Limb (tissue), 2 donors: ENCODE data around the gene MRPS27.

Experiments
- DNase-seq, 2 donors: peaks; one replicate each; pipeline ENCODE4 v3.0.0-alpha.2; 2016; ENCODE audit errors: extremely low spot score in 2 of 2

The MRPS27 gene

DNA sequence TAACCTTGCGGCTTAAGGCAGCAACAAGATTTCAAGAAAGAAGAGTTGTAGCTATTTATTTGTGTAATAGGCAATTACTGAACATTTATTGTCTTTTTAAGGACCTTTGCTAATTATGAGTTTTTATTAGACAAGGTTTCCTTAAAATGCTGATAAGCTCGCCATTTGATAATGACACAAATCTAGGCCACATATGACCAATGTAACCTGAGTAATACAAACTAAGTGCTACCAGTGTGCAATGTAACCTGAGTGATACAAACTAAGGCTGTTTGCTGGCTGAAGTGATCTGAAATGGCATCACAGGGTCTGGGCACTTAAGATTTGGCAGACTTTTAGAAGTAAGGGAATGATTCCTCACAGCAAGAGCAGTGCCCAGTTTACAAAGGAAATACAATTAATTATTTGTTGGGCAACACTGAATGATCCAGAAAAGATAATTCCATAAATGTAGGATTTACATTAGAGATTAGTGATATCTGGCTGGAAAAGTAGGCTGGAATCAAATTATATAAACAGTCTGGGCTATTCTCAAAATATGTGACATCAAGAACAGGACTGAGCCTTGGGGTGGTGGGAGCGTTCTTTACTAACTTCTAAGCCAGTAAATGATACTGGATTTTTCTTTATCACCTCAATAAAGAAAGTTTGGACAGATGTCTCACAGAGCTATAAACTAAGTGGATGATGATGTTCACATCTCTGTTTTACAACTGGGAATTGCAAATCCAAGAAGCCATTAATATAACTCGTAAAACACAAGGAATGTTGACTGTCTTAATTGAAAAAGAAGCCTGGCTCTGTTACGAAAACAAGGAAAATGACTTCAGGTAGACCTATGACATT, 54.8 kb downstream of the MRPS27 start:
- no peak for DNase-seq

DNA sequence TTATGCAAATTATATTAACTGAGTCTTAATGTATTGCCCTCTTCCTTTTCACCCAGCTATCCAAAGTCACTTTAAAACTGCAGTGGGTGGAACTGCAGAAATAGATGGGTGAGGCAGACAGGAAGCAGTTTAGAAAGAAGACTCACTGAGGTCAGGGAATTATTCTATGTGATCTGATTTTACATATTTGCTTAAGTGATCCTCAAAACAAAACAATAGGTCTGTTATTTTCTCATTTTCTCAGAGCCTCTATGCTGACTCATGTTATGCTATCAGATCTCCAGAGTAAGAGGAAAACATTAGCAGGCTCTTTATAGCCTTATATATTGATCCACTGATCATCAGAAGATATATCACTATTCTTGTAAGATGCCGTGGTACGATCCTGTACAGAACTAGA, 63.5 kb downstream of the MRPS27 start:
- no peak for DNase-seq

DNA sequence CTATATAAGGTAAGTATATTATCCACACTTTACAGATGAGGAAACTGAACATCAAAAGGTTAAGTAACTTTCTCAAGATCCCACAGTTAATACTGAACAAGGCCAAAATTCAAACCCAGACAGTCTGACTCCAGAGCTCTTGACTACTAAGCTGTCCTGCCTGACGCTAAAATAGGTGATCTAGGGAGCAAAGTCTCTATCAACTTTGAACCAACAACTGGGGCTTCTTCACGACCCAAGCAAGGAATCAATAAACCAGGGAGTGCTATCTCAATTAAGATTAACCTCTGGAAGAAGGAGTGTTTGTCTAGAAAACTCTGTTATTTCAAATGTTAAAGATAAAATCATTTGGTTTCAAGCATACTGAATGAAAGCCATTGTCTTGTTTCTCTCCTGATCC, 64.4 kb downstream of the MRPS27 start:
- no peak for DNase-seq

DNA sequence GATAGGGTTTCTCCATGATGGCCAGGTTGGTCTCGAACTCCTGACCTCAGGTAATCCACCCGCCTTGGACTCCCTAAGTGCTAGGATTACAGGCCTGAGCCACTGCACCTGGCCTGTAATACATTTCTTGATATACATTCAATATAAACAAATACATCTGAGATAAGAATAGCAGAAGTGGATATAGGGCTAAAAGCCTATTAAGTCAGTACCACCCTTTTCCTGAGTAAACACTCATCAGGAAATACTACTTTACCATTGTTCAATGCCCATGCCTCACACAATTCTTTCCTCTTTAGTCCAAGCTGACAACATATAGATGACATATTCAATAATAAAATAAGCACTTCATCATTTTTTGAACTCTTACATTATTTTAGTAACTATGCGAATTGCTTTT, 64.8 kb downstream of the MRPS27 start:
- no peak for DNase-seq

DNA sequence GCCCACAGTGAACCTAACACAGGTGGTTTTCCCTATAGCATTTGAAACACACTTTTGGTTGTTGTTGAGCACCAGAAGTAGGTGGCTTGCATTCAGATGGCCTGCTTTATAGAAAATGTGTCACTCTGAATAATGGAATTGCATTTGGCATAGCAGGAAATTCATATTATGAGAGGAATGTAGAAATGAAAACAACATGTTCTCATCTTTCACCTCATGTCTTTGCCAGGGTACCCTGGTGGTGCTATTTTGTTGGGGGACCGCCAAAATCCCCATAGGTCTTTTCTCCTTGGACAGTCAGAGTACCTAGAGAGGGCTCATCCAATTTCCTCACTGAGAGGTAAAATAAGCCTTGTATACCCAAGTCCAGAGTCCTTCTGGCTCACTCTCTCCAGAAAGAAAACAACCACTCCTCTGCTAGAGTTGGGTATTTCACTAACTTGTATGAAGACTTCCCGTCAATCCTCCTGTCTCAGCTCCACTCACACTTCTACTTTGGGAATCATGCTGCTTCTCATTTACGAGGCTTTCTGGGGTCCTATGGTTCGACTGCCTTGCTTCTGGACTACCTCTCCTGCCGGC, 67.4 kb downstream of the MRPS27 start:
- DNase-seq, result no peak

DNA sequence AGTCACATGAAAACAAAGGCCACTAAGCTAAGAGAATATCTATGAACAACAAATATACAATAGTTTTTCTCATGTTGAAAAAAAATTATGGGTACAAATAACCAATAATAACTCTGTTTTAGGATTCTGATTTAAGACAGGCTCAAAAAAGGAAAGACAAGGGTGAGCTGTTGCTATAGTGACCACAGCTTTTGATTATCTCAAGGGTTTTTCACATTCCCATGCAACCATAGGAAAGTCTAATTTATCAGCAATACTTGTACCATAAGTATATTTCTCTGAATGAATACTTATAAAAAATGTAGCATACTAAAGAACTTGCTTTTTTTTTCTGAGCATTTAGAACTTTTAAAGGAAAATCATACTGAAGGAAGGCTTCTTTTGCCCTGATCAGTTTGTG, 68.0 kb downstream of the MRPS27 start:
- no peak for DNase-seq

DNA sequence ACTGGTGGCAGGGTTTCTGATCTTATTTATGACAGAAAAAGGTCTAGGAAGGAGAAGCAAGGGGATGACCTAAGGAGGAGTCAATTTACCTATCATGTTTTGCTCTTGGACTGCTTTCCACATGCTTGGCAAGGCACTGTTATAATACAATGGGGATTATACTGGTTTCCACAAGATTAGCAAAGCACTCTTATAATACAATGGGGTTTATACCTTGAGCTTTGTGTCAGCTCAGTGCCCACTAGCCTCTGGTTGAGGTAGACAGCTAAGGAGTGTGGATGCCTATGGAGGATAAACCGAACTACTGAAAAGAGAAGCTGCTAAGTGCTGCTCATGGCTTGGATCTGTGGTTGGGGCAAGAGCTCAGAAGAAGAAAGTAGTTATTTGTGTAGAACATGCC, 68.7 kb downstream of the MRPS27 start:
- DNase-seq, result no peak

DNA sequence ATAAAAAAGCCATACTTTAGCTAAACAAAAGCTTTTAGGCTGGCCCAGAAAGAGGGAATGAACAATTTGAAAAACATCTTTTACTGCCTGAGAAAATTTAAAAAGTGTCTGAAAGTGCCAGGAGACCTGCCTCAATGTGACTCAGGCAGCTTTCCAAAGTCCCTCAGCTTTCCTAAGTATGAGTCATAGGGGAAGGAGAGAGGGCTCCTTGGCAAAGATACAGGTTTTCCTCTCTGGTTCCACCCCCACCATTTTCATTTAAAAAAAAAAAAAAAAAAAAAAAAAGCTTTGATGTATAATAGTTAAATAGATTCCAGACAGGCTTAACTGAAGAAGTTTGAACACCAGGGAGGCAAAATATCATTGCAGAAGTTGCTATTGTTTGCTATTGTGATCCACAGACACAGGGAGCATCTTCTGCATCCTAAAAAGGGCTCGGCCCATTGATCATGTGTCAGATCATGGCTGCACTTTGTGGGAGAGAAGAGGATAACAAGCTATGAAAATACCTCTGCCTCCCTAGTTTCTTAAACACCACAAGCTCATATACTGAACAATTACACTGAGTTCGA, 71.5 kb downstream of the MRPS27 start:
- no peak for DNase-seq

DNA sequence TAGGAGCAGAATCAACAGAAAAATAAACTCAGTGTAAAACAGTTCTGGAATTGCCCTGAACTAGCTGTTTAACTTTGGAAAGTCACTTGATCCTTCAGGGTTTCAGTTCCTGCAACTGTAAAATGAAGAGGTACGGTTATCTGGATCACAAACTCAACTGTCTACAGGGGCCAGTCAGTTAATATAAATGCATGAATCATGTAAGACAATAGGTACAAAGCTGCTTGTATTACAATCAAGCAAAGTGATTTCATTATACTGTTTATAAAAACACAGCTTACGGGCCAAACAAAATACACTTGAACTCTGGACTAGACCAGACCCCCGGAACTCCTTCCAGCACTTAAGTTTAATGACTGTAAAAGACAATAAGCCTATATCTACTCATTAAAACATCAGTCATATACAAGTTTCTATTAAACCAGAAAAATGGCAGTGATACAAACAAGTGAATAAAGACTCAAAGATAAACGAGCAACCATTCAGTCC, 73.0 kb downstream of the MRPS27 start:
- no peak for DNase-seq

DNA sequence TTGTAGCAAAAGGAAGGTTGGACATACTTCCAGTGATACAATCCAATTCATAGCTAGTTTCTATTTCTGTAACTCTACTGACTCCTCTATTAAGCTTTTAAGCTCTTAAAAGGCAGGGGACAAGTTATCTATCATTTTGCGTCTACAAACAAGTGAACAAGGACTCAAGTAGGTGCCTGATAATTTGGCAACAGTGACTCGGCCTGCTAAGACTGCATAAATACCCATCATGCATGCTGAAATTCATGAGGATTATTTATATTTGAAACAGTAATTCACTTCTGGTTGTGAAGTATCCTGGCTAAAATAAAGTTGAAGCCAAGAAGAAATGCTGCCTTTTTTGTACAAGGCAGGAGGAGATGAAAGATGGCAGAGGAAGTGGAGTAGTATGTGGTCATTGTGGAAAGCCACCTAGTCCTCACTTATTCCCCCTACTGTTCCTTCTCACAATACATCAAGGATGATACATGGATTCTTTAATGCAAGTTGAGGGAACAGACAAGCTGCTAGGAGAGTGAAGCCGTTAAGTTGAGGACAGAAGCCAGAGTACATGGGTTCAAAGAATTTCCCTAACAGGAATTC, 74.0 kb downstream of the MRPS27 start:
- no peak for DNase-seq

DNA sequence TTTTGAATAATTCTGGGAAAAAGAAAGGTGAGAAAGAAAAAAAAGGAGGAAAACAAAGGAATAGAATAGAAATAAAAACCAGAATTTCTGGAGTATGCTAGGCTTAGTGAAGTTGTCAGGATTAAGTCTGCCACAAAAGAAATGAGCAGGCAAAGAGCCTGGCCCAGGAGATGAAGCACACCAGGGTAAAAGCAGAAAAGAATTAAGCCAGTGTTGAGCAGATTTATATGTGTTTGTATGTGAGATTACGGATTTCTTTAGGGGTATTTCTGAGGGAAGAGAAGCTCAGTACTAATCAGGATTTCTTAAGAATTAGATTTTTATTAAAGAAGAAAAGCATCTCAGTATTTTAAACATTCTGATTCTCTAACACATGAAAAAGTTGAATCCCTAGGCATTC, 74.5 kb downstream of the MRPS27 start:
- DNase-seq, result no peak

DNA sequence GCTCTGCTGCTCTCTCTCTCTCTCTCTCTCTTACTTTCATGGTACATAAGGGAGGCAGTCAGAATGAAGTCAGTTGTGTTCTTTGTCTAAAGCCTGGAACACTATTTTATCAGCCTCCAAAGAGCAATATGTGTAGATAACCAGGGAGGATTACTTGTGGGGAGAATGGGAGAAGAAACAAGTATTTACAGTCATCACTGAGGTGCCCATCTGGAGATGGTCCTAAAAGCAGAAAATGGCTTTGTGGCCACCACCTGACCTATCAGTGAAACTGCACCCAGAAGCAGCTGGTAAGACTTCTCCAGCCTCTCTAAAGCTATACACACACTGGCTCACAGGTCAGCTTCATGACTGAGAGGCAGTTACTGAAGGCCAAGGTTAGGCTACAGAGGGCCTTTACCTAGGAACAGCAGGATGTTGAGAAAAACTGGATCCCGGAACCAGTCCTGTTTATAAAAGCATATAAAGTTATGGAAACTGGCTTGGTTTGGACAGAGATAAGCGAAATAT, 75.1 kb downstream of the MRPS27 start:
- DNase-seq, result no peak

DNA sequence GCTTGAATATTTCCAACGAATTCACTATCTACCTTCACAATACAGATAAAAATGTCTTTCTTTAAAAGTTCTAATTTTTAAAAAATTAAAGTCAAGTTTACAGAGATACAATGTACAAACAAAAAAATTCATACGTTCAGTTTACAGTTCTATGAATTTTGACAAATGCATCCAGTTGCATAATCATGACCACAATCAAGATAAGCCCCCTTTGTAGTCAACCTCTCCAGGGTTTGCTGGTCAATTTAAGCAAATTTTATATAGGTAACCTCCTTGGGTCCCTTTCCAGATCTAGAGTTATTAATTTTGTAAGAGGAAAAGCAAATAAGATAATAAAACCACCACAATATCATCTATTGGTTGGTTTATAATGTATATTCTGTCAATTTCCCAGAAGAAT, 76.3 kb downstream of the MRPS27 start:
- no peak for DNase-seq

DNA sequence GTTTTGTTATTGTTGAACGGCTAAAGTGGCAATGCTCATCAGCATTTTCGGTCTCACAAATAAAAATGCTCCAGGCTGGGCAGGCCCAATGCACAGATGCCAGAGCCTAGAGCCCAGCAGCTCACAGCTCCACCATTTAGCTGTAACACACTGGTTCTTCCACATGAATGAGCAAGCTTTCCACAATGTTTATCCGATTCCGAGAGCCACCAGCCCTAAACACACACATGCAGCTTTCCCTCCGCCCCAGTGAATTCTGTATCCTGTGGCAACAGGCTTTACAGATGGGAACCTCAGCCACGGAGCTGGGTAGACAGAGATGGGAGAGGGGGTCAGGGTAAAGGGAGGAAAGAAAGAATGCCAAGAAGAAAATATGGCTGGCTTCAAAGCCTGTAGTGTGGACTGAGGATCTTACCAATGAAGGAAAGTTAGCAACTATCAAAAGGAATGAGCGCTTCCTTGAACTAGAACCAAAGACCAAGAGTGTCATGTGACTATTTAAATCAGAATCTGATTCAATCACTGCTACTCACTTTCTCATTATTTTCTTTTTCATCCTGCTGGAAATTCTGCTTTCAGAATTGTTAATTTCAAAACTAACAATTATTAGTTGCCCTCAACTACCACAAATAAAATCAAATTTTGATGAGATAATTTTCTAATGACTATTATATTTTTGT, 77.1 kb downstream of the MRPS27 start:
- DNase-seq, result no peak

DNA sequence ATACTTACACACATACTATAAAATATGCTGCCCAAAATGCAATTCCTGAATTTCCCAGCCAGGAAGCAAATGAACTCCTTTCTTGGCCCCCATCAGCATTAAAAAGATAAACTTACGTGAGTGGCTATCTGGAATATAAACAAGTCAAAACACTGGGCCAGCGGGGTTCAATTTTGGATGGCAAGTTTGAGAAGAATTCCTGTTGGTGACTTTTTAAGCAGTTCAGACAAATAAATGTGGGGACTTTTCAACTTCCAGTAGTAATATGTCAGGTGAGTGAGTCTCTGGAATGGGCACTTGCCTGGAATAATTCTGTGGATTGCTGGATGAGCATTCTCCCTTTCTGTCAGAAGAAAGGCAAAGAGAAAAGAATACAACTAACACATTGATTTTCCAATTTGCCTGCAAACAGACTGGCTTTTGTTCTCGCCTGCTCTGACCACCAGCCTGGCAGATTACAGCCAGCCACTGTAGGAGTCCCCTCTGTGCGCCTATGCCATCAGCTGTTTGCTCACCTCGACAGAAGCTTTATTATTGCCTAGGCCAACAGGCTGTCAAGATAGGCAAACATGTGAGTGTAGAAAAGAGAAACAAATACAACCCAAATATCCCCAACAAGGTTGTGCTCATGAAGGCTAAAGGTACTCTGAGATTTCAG, 78.6 kb downstream of the MRPS27 start:
- DNase-seq, result no peak

DNA sequence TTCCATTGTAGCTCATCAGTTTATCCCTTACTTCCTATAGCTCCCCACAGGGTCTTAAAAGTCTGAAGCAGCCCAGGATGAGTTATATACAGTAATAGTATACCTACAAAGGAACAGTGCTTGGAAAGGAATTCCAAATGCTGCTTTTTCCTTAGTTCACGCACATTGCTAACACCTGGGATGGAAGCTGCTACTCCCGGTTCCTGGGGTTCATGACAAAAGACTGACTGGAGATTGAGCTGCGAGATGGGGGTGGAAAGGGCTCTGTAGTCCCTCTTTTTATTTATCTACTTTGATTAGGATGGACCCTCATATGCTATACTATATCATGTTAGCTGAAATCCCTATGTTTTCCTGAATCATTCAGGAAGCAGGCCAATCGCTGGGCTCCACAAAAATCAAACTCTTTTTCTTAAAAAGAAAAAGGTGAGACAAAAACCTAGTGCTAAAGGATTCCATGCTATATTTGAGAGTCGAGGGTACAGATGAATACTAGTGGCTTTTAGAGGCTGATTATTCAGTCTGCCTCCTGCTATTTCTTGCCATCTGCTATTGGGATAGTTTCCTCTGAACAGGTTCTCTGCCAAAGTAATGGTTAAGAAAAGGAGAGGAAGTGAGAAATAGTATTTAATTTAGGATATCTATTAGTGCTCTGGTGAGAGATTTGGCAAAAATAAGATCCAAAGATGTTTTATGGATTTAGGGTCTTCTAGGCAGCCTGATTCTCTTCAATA, 81.2 kb downstream of the MRPS27 start:
- DNase-seq, result no peak

DNA sequence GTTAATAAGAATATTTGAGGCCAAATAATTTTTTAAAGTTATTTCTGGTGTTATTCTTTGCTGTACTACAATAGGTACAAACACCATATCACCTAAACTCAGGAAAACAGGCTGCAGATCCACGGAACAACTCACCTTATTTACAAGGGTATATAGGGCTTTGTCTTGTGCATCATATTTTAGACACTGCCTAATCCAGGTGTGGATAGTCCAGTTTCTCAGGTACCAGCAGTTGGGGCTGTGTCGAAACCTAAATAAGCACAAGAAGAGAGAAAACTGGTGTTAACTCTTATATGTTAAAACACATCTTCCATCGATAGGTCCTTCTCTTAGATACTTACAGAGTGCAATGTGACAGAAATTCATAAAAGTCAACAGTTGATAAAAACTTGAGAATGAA, 82.2 kb downstream of the MRPS27 start:
- no peak for DNase-seq

DNA sequence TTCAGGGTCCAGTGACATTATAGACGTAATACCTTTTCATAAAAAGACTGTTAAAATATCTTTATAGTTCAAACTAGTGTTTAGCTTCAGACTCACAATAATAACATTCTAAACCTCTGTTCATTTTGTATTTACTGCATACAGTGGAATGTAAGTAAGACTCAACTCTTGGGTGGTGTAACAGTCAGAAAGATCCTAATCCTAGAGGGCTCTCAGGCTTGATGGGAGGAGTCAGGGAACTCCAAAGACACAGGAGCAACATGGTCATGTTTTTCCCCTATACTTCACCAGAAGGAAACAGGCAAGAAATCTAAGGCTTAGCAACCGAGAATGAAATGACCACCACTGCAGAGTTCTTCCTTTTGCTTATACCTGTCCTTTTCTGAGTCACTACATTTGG, 82.6 kb downstream of the MRPS27 start:
- no peak for DNase-seq

DNA sequence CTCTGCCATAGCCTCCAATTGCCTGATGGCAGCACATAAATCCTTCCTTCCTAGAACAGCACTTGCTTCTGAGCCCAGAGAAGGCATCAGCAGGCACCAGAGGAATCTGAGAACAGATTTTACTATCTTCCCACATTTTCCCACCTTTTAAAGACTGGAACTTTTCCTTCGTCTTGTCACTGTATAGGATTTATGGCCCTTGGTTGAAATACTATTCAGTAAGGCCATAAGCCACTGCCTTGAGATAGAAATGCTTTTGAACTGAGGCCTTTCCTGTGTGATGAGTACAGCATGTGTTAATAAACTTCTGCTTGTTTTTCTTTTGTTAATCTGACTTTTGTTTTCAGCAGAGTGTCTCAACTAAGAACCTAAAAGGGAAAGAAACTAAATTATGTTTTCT, 84.3 kb downstream of the MRPS27 start:
- DNase-seq, result no peak

DNA sequence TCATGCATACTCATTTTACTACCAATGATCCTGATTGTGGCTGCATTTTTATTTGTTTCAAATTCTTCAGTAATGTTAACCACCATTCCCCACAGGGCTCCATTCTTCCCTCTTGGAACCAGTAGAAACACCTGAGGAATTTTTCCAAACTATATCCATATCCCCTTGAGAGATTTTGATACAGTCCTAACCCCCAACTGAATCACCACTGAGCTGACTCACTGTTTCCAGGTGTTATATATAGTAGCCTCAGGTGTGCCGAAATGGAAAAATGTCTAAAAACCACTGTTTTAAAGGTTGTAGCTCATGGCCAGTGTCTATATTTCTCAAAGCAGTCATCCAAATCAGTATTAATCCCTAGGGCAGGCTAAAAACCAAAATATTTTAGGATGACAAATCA, 85.2 kb downstream of the MRPS27 start:
- no peak for DNase-seq
